ENCODE results near the gene PRDM4.

Gene PRDM4

GRCh38 chr12:107748472-107748871, 12.5 kb downstream of the PRDM4 start:
- no peak for TF ChIP-seq CTCF (IDR thresholded peaks at IDR 0.05; ENCODE audit: insufficient read depth, low read length, poor library complexity, severe bottlenecking)
- H3K27me3 ChIP-seq (replicated peaks; ENCODE audit: control insufficient read depth, insufficient read depth, low read length): no peaks in the 10 kb centered on the region
- H3K4me3 ChIP-seq (replicated peaks; ENCODE audit: low read depth, low read length): no peak overlapping the region
- peaks cover 13% of the 10 kb centered on the region for H3K36me3 ChIP-seq (ENCODE audit: control insufficient read depth, insufficient read depth, low read length)
- no peak for DNase-seq (ENCODE audit: extremely low read depth, insufficient read length)

GRCh38 chr12:107736914-107737313, 24.0 kb downstream of the PRDM4 start:
- no peak overlapping the region for H3K4me3 ChIP-seq (replicated peaks; ENCODE audit: low read depth, low read length)
- H3K27me3 ChIP-seq (replicated peaks; ENCODE audit: control insufficient read depth, insufficient read depth, low read length): no peaks in the 10 kb centered on the region
- peak; percentile 41 for DNase-seq (ENCODE audit: extremely low read depth, insufficient read length)
- peaks cover 15% of the 10 kb centered on the region for H3K36me3 ChIP-seq (ENCODE audit: control insufficient read depth, insufficient read depth, low read length)
- TF ChIP-seq CTCF (IDR thresholded peaks at IDR 0.05; ENCODE audit: insufficient read depth, low read length, poor library complexity, severe bottlenecking): peak; percentile 33

GRCh38 chr12:107735763-107736162, 25.2 kb downstream of the PRDM4 start:
- Histone ChIP-seq H3K36me3 (ENCODE audit: control insufficient read depth, insufficient read depth, low read length) (peaks cover 12% of the 10 kb centered on the region), H3K27me3 (replicated peaks; ENCODE audit: control insufficient read depth, insufficient read depth, low read length) (no peaks in the 10 kb centered on the region), H3K4me3 (replicated peaks; ENCODE audit: low read depth, low read length) (no peak overlapping the region)
- no peak for TF ChIP-seq CTCF (IDR thresholded peaks at IDR 0.05; ENCODE audit: insufficient read depth, low read length, poor library complexity, severe bottlenecking)
- no peak for DNase-seq (ENCODE audit: extremely low read depth, insufficient read length)

- no peak for TF ChIP-seq CTCF (IDR thresholded peaks at IDR 0.05; ENCODE audit: insufficient read depth, low read length, poor library complexity, severe bottlenecking)
- H3K36me3 ChIP-seq (ENCODE audit: control insufficient read depth, insufficient read depth, low read length): peaks cover 8% of the 10 kb centered on the region
- no peaks in the 10 kb centered on the region for H3K27me3 ChIP-seq (replicated peaks; ENCODE audit: control insufficient read depth, insufficient read depth, low read length)
- DNase-seq (ENCODE audit: extremely low read depth, insufficient read length): no peak
- no peak overlapping the region for H3K4me3 ChIP-seq (replicated peaks; ENCODE audit: low read depth, low read length)
Measured at GRCh38 chr12:107734139-107734538, 26.8 kb downstream of the PRDM4 start.

- no peak for TF ChIP-seq CTCF (IDR thresholded peaks at IDR 0.05; ENCODE audit: insufficient read depth, low read length, poor library complexity, severe bottlenecking)
Measured at GRCh38 chr12:107732365-107732764, 28.6 kb downstream of the PRDM4 start.

GRCh38 chr12:107731366-107731765, 29.6 kb downstream of the PRDM4 start:
- DNase-seq (ENCODE audit: extremely low read depth, insufficient read length): peak; percentile 9
- H3K4me3 ChIP-seq (replicated peaks; ENCODE audit: low read depth, low read length): no peak overlapping the region
- TF ChIP-seq CTCF (IDR thresholded peaks at IDR 0.05; ENCODE audit: insufficient read depth, low read length, poor library complexity, severe bottlenecking): no peak
- H3K27me3 ChIP-seq (replicated peaks; ENCODE audit: control insufficient read depth, insufficient read depth, low read length): no peaks in the 10 kb centered on the region
- peaks cover 2% of the 10 kb centered on the region for H3K36me3 ChIP-seq (ENCODE audit: control insufficient read depth, insufficient read depth, low read length)

More at GRCh38 chr12:107732365-107732764, 28.6 kb downstream of the PRDM4 start:
- DNase-seq (ENCODE audit: extremely low read depth, insufficient read length): no peak
- Histone ChIP-seq H3K36me3 (ENCODE audit: control insufficient read depth, insufficient read depth, low read length) (peaks cover 2% of the 10 kb centered on the region), H3K27me3 (replicated peaks; ENCODE audit: control insufficient read depth, insufficient read depth, low read length) (no peaks in the 10 kb centered on the region), H3K4me3 (replicated peaks; ENCODE audit: low read depth, low read length) (no peak overlapping the region)
